DMS153 (cell line): ENCODE results near the gene CFAP70.
"Not testable (repeated sequence)": the region's sequence is repeated elsewhere in the genome, so short reads cannot be mapped to it uniquely, and the experiment has no call there.

ENCODE experiments used
- DNase-seq: peaks from one replicate; lab custom pipeline; 2025; lab: John Stamatoyannopoulos, UW

Gene CFAP70

GRCh38 chr10:73358331-73359279 lies at the start of gene CFAP70:
CFAP70 (minus strand) TSS chr10:73358864; CDS start chr10:73354796, 4,068 bp downstream.
- peak; percentile 97 for DNase-seq

- DNase-seq: no peak
Measured at GRCh38 chr10:73408061-73408460, 49.4 kb upstream of the CFAP70 start.

GRCh38 chr10:73407495-73407894 lies 48.8 kb upstream of the CFAP70 start:
- no peak for DNase-seq

GRCh38 chr10:73406846-73407245 lies 48.2 kb upstream of the CFAP70 start:
- no peak for DNase-seq

- no peak for DNase-seq
Measured at GRCh38 chr10:73405556-73405955, 46.9 kb upstream of the CFAP70 start.

- DNase-seq: no peak
Measured at GRCh38 chr10:73404690-73405089, 46.0 kb upstream of the CFAP70 start.

- DNase-seq: no peak
Measured at GRCh38 chr10:73401636-73402035, 43.0 kb upstream of the CFAP70 start.

GRCh38 chr10:73399063-73399462 lies 40.4 kb upstream of the CFAP70 start:
- no peak for DNase-seq

GRCh38 chr10:73398024-73398423 lies 39.4 kb upstream of the CFAP70 start:
- DNase-seq: no peak

- DNase-seq: not testable (repeated sequence)
Measured at GRCh38 chr10:73394325-73394724, 35.7 kb upstream of the CFAP70 start.

GRCh38 chr10:73388228-73388627 lies 29.6 kb upstream of the CFAP70 start:
- DNase-seq: no peak

GRCh38 chr10:73386583-73386982 lies 27.9 kb upstream of the CFAP70 start:
- no peak for DNase-seq

GRCh38 chr10:73379064-73379748 lies 20.5 kb upstream of the CFAP70 start:
- no peak for DNase-seq

- no peak for DNase-seq
Measured at GRCh38 chr10:73376679-73377078, 18.0 kb upstream of the CFAP70 start.

GRCh38 chr10:73368238-73368637 lies 9.6 kb upstream of the CFAP70 start:
- no peak for DNase-seq

GRCh38 chr10:73366381-73367298 lies 8.0 kb upstream of the CFAP70 start:
- DNase-seq: no peak

- DNase-seq: no peak
Measured at GRCh38 chr10:73364964-73365363, 6.3 kb upstream of the CFAP70 start.

- DNase-seq: no peak
Measured at GRCh38 chr10:73359492-73359891, 828 bp upstream of the CFAP70 start.

- no peak for DNase-seq
Measured at GRCh38 chr10:73357821-73358220, 843 bp downstream of the CFAP70 start.

- no peak for DNase-seq
Measured at GRCh38 chr10:73357166-73357565, 1.5 kb downstream of the CFAP70 start.

- DNase-seq: no peak
Measured at GRCh38 chr10:73344269-73344668, 14.4 kb downstream of the CFAP70 start.

GRCh38 chr10:73340121-73340520 lies 18.5 kb downstream of the CFAP70 start:
- no peak for DNase-seq
